ENCODE results near the gene ADAMTSL1.

- no peak for TF ChIP-seq CTCF (IDR thresholded peaks at IDR 0.05; ENCODE audit: insufficient read depth, low read depth, low read length)
- no peak for TF ChIP-seq EZH2 (IDR thresholded peaks at IDR 0.05; ENCODE audit: insufficient read depth, low read length)
Measured at GRCh38 chr9:18951936-18952335, 478.0 kb downstream of the ADAMTSL1 start.

Measured in astrocyte (in vitro differentiated cells and primary cell).